Epidermal melanocyte (primary cell): Measurements from ENCODE around the gene CACNB1.
A peak's percentile ranks its signal among the peaks of the same experiment; 100 is the strongest.
"Not testable (repeated sequence)": the region's sequence is repeated elsewhere in the genome, so short reads cannot be mapped to it uniquely, and the experiment has no call there.

Source experiments
- DNase-seq: peaks from one replicate; pipeline ENCODE4 v3.0.0; 2011; ENCODE audit warnings: low spot score; ENCODE audit not compliant: insufficient read length

The CACNB1 gene

DNA sequence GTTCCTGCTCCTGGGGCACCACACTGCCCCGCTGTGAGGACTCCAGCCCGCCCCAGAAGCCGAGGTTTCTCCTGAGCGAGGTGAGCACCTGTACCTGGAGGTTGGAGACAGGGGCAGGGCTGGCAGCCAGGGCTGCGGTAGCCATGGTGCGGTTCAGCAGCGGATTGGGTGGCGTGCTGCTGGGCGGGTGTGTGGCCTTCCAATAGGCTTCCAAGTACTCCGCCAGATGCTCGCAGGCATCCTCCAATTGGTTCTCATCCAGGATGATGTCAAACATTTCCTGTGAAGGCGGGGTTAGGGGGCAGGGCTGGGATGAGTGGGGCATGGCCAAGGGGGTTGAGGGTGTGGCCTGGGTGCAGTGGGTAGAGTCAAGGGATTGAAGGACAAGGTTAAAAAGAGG lies 20.2 kb downstream of the CACNB1 start:
- DNase-seq: no peak

DNA sequence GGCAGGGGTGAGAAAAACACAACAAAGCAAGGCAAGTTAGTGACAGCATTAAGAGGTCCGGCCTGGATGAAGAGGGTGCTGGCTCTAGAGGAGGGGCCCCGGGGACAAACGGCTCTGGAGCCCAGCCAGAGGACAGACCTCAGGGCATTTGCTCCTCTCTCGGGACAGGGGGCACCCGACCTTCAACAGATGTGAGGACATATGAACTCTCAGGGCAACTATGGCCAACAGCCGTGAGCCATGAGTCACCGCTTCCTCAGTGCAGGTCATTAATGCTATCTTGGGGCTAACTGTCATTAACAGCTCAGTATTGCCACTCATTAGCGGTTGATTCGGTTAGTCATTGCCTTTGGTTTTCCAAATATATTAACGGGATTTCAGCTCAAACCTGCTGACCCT lies 21.8 kb downstream of the CACNB1 start:
- no peak for DNase-seq

DNA sequence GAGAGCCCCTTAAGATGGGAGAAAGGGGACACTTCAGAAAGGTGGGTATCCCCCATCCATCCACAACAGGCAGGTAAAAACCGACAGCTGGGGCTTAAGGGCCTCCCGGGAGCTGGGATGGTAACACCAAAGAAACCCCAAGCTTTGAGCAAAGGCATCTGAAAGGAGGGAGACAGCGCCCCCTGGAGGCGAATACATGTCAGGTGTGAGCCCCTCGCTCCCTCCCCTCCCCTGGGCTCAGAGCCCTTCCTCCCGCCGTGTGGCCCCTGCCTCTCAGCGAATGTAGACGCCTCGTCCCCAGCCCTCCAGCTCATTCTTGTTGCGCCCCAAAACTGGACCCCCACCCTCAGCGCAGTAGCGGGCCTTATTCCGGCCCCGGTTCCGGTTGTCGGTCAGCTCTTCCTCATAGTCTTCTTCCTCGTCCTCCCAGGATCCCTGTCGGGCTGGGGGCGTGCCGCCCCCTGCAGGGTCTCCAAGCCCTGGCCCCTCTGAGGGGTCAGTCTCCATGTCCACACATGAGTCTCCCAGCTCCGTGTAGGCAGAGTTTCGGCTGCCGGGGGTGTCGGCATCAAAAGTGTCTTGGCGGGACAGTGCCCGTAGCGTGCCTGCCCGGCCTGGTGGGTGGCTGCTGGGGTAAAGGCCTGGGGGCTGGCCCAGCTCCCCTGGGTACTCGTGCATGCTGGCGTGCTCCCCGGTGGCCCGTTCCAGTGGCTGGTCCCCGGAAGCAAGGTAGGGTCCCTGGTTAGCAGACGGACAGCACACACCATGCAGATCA lies 22.4 kb downstream of the CACNB1 start:
- DNase-seq: peak; percentile 69

DNA sequence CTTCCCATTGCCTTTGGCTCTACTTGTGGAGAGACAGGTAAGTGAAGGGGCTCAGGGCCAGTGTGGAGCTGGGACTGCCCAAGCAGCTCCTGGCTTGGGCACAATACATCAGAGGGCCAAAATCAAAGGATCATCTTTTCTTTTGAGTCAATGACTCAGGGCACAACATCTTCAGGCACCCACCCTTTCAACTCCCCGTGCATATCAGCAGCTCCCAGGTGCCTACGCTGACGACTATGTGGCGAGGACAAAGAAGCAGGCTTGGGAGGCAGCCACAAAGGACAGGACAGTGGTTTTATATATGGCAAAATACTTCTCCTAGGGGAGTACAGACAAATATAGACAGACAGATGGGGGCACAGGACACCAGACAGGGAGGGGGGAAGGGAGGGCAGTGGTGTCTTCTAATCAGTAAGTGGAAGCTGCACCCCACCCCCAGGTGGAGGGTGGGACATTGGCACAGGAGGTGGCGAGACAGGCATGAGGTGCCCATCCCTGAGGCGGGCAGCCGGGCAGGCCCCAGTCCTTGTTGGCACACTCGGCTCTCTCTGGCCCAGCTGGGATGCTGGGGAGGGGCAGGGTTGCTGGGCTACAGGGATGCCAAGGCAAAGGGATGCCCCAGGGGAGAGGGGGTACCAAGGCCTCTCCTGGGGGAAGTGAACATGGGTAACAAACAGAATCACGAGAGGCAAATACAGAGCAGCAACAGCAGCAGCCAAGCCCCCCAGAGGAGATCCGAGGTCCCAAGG lies 23.8 kb downstream of the CACNB1 start:
- DNase-seq: peak; percentile 8

DNA sequence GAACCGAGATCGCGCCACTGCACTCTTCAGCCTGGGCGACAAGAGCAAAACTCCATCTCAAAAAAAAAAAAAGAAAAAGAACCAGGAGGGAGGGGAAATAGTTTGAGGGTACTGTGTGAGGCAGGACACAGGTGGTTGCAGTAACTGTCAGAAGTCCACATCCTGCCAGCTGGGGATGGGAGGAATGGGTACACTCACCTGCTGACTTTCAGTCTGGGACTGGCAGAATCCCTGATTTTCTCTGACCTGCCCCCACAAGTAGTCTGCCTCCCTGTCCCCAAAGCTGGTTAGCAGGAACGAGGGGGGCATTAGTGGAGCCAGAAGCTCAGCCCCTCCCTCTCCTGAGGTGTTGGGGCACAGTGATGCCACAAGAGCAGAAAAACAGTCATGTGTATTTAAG lies 24.4 kb downstream of the CACNB1 start:
- DNase-seq: no peak

DNA sequence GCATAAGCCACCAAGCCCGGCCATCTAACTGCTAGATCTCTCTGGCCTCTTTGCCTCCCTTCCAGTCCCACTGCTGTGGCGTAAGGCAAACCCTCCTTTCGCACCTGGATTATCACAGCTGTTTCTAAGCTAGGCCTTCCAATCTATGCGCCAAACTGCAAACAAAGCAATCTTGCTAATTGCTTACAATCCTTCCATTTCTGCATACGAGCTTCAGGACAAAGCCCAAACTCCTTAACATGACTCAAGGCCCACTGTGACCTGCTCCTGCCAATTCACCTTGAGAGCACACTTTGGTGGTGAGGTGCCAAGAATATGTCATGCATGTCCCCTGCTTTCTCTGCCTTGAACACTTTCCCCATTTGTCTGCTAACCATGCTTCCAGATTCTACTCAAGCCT lies 25.5 kb downstream of the CACNB1 start:
- DNase-seq: no peak

DNA sequence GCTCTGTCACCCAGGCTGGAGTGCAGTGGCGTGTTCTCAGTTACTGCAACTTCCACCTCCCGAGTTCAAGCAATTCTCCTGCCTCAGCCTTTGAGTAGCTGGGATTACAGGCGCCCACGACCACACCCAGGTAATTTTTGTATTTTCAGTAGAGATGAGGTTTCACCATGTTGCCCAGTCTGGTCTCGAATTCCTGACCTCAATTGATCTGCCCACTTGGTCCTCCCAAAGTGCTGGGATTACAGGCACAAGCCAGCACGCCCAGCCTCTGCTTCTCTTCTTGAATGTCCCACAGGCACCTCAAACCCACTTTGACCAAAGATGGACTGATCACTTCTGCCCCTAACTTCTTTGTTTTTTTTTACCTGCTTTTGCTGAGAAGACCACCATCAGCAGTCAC lies 26.9 kb downstream of the CACNB1 start:
- no peak for DNase-seq

DNA sequence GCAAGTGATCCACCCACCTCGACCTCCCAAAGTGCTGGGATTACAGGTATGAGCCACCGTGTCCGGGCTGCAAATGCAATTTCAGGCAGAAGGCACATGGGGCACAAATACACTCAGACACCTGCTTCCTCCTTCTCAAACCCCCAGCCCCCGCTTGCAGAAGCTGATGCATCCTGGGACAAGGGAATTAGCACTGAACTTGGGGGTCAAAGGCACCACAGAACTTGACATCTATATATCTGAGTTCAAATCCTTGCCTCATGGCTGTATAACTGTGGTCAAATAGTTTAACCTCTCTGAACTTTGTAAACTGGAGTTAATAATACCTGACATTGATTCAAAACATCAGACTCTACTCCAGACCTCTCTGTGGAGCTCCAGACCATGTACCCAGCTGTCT lies 27.4 kb downstream of the CACNB1 start:
- no peak for DNase-seq

DNA sequence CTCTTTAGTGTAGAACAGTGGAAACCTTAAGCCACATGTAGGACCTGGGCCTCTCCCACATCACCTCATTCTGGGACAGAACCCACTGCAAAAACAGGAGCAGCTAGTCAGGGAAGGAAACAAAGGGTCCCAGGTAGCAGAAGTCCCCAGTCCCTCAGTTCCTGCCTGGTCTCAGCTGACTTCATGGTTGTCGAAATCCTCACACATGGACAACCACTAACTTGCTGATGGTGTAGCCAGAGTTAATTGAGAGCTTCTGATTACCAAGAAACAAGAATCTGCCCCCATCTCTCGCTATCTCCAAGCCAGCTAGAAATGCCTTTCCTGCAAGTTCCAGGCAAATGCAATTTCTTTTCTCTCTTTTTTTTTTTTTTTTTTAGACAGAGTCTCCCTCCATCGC lies 28.0 kb downstream of the CACNB1 start:
- no peak for DNase-seq

DNA sequence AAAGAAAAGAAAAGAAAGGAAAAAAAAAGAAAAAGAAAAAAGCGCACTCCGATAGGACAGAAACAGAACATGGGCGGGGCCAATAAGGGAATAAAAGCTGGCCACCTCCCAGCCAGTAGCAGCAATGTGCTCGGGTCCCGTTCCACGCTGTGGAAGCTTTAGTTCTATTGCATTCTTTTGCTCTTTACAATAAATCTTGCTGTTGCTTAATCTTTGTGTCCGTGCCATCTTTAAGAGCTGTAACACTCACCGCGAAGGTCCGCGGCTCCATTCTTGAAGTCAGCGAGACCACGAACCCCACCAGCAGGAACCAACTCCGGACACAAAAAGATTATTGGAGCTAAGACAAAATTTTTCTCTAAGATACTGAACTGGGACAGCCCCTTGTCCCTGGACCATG lies 28.4 kb downstream of the CACNB1 start:
- DNase-seq: no peak

DNA sequence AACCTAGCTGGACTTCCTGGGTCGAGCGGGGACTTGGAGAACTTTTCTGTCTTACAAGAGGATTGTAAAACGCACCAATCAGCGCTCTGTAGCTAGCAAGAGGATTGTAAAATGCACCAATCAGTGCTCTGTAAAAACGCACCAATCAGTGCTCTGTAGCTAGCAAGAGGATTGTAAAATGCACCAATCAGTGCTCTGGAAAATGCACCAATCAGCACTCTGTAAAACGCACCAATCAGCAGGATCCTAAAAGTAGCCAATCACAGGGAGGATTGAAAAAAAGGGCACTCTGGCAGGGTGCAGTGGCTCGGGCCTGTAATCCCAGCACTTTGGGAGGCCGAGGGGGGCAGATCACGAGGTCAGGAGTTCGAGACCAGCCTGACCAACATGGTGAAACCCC lies 29.0 kb downstream of the CACNB1 start:
- DNase-seq: not testable (repeated sequence)

DNA sequence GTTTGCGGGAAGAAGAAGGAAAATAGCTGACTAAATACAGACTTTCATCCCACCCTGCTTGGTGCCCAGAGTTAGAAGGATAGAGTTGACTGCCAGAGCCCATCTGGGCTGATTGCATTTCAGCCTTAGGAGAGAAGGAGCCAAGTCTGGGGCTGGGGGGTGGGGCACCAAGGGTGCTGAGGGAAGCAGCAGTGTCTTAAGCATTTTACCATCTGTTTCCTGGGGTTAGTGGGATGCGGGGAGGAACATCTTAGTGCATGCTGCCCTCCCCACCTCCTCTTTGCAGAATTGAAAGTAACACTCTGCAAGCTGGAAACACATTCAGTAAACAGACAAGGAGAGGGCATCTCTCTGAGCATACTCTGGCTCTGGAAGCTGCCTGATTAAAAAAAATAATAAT lies 30.0 kb downstream of the CACNB1 start:
- DNase-seq: no peak

DNA sequence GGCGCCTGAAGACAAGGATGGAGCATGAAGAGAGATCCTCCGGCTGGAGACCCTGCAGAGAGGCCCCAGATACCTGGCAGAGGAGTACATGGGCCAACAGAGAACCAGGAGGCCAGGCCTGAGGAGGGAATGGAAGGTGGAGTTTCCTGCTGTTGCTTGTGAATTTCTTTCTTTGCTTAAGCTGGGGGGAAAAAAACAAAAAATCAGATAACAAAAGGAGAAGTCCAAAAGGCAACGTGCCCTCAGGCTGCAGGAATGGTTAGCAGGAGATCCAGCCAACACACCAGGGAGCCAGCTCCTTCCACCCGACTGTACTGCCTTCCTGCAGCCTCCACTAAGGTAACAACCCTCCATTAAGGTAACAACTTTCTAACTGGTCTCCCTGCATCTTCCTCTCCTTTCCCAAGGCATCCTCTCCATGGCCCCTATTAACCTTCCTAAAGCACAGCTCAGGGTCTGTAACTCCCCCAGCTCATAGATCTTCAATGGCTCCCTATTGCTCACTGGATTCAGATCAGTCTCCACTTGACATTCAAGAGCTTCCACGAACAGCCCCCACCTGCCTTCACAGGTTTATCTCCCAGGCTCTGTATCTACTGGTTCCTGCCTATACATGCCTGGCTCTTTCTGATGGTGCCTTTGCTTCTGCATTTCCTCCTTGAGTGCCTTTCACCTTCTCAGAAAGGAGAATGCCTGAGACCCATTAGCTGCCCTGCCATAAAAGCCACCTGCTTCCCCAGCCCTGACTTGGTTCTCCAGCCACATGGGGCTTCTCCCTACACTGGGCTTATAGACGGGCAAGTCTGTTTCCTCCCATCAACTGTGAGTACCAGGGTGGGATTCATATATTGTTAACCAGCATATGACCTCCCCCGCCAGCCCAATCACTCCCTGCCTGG lies 30.8 kb downstream of the CACNB1 start:
- DNase-seq: no peak

DNA sequence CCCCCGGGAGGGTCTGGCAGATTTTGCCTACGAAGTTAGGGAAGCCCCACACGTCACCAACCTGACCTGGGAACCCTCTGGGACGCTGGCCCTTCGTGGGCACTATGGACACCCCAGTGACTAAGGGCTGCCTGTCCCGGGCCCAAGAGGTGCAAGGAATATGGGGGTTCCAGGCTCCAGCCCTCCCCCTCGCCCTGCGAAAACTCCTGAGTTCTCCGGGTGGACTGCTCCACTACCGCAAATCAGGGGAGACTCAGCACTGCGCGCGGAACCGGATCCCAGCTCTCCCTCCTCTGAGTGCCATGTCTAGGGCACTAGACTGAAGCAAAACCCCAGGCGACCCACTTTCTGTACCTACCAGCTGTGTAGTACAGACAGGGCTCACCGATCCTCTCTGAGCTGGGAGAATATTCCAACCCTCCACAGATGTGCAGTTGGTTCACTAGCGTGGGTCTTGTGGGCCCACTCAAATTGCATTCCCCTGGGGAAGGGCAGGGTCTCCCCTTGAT lies 31.6 kb downstream of the CACNB1 start, which contains the start of gene ARL5C:
ARL5C (minus strand) TSS at position 321 of the 509 bp plus-strand sequence. CDS start 401 bp downstream, outside the sequence.
- DNase-seq: no peak

DNA sequence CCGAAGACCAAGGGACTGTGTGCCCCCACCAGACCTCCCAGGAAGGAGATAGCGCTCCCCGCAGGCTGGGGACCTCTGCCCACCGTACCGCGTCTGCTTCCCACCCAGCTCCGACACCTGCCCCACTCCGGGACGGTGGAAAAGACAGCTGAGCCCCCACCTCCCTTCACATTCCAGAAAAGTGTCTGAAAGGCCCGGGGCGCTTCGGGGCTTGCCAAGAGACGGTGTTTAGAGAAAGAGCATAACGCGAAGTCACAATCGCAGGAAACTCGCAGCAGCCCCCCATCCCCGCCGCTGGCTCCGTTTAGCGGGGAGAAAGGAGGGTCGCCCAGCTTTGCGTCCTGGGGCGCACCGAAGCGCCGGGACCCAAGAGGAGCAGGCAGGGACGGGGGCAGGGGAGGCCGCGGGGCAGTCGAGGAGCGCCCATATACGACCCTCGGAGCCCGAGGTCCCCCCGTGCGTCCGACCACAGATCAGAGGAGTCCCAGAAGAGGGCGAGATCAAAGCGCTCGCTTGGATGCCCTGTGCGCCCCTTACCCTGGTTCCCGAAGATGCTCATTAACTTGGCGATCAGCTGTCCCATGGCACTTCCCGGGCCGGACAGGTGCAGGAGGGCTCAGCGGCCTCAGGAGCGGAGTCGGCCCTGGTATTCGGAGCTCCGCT lies 32.2 kb downstream of the CACNB1 start:
- DNase-seq: no peak

DNA sequence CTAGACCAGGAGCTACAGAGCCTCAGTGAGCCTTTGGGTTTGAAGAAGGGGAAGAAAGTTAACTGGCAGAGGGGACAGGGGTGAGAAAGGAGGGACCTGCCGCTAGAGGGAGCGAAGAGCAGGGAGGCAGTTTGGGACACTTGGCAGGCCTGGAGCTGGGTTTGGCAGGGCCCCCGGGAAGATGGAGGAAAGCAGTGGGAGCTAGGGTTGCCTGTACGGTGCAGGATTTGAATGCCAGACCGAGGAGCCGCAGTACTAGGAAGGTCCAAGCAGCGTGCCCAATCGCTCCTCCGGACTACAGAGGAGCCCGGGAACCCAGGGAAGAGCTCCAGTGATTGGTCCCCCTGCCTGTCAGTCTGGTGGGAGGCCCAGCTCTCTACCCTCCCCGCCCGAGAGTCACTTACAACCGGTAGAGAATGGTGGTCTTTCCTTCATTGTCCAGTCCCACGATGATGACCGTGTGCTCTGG lies 32.8 kb downstream of the CACNB1 start:
- peak; percentile 94 for DNase-seq

DNA sequence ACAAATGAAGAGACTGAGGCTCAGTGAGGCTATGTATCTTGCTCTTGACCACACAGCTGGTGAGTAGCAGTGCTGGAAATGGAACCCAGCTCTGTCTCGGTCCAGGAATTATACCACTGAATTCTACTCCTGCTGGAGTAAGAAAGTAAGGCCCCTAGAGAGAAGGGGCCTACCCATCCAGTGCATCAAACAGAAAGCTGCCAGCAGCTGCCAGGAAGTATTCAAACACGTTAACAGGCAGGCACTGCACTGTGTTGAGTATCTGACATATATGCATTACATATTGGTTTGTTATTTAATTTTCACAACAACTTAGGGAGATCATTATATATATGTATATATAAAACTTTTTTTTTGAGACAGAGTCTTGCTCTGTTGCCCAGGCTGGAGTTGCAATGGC lies 35.5 kb downstream of the CACNB1 start:
- DNase-seq: no peak

DNA sequence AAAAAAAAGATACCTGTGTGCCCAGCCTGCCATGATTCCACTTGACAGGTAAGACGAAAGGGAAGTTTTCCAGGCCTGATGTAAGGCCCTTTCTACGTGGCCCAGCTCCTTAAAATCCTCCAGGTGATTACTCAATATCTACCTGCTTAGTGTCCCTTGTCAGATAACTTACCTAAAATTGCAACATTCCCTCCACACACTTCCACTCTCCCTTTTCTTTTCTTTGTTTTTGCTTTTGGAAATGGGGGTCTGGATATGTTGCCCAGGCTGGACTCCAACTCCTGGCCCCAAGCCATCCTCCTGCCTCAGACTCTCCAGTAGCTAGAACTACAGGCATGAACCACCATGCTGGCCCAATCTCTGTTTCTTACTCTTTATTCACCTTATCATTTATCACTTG lies 38.8 kb downstream of the CACNB1 start:
- DNase-seq: no peak

DNA sequence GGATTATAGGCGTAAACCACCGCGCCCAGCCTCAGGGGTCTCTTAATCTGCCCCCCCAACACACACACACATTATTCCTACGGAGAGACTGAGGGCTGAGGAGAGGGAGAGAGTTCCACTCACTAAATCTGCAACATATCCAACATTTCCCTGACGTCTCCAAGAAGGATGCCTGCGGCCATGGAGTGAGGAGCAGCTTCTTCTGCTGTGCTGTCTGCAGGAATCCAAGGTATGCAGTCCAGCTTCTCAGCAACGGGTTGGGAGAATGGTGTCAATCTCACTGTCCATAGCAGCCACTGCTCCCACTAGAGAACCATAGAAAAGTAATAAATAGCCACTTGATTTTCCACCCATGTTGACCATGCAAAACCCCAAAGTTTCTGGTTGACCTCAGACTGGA lies 41.0 kb downstream of the CACNB1 start:
- no peak for DNase-seq

DNA sequence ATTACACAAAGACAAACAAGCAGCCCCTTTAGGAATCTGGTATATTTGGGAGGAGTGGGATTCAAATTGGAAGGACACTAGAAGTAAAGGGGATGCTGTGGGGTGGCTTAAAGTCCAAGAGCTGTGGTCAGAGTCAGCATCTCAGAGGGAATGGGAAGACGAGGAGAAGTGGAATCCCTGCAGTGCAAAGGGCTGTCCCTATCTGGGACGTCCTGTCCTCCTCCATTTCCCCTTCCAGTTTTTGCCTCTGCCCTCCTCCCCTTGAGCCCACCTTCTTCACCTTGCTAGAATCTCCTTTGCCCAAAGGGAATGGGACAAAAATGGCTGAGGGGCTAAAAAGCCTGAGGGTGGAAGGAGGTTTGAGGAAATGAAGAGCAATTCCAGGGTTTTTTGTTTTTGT lies 41.8 kb downstream of the CACNB1 start:
- no peak for DNase-seq

DNA sequence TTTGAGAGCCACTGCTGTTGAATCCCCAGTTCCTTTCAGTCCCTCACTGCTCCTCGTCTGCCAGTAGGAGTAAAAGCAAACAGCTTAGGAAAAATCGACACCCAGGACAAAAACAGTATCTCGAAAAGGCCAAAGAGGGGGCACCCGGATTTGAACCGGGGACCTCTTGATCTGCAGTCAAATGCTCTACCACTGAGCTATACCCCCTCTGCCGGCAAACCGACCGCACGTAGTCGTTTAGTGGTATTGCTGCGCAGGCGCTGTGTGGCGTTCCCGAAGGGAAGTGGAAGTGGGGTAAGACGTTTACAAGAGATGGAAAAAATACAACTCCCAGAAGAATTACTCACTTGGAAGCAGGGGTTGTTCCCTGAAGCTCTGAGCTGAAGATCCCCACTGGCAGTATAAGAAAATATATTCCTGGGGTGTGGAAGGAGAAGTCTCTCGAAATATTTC lies 43.8 kb downstream of the CACNB1 start:
- DNase-seq: peak; percentile 88
